Measurements from ENCODE around the gene HOXA3.

HOXA3 gene

GRCh38 chr7:27198138-27198841 lies 45.9 kb upstream of the HOXA3 start:
- no peak for ATAC-seq

GRCh38 chr7:27197137-27198042 lies 45.0 kb upstream of the HOXA3 start:
- 0 out of 2 replicates have a peak, but pooled peaks have one; percentile 54 for TF ChIP-seq ZFP3 (CRISPR knock-in tag; IDR thresholded peaks at IDR 0.05)
- TF ChIP-seq TSHZ2 (CRISPR knock-in tag; IDR thresholded peaks at IDR 0.05) = peak; percentile 100
- TF ChIP-seq CSDC2 (CRISPR knock-in tag; IDR thresholded peaks at IDR 0.05) = peak; percentile 100
- no peak for TF ChIP-seq TCF4 (CRISPR knock-in tag; IDR thresholded peaks at IDR 0.05; ENCODE audit: borderline replicate concordance)
- peak; percentile 94 for TF ChIP-seq SNAI2 (CRISPR knock-in tag; IDR thresholded peaks at IDR 0.05)
- ATAC-seq = no peak

More at GRCh38 chr7:27198138-27198841, 45.9 kb upstream of the HOXA3 start:
- TF ChIP-seq ZNF70 (CRISPR knock-in tag; IDR thresholded peaks at IDR 0.05) = no peak
- no peak for TF ChIP-seq OSR1 (CRISPR knock-in tag; IDR thresholded peaks at IDR 0.05)
- no peak for TF ChIP-seq ZNF8 (CRISPR knock-in tag; IDR thresholded peaks at IDR 0.05)
- no peak for TF ChIP-seq BACH2 (CRISPR knock-in tag; IDR thresholded peaks at IDR 0.05; ENCODE audit: borderline replicate concordance)
- TF ChIP-seq SNAI2 (CRISPR knock-in tag; IDR thresholded peaks at IDR 0.05) = peak; percentile 96
- no peak for TF ChIP-seq PPARA (CRISPR knock-in tag; IDR thresholded peaks at IDR 0.05; ENCODE audit: borderline replicate concordance)
- TF ChIP-seq TSHZ2 (CRISPR knock-in tag; IDR thresholded peaks at IDR 0.05) = peak; percentile 100
- no peak for TF ChIP-seq TCF4 (CRISPR knock-in tag; IDR thresholded peaks at IDR 0.05; ENCODE audit: borderline replicate concordance)
- TF ChIP-seq ARNTL (CRISPR knock-in tag; IDR thresholded peaks at IDR 0.05; ENCODE audit: borderline replicate concordance, low read depth) = no peak
- TF ChIP-seq POU6F1 (CRISPR knock-in tag; IDR thresholded peaks at IDR 0.05; ENCODE audit: borderline replicate concordance, low read depth) = no peak
- no peak for TF ChIP-seq PATZ1 (CRISPR knock-in tag; IDR thresholded peaks at IDR 0.05; ENCODE audit: borderline replicate concordance)
- peak; percentile 42 for TF ChIP-seq ZFP3 (CRISPR knock-in tag; IDR thresholded peaks at IDR 0.05)
- no peak for TF ChIP-seq ZNF565 (CRISPR knock-in tag; conservative IDR thresholded peaks at IDR 0.05; ENCODE audit: low read depth)
- TF ChIP-seq ESRRG (CRISPR knock-in tag; IDR thresholded peaks at IDR 0.05) = no peak
- TF ChIP-seq CSDC2 (CRISPR knock-in tag; IDR thresholded peaks at IDR 0.05) = peak; percentile 100
- TF ChIP-seq CREB5 (CRISPR knock-in tag; IDR thresholded peaks at IDR 0.05; ENCODE audit: low read depth) = no peak
- no peak for TF ChIP-seq ZFP30 (CRISPR knock-in tag; IDR thresholded peaks at IDR 0.05)
